ENCODE results near the gene MROH2A.

- no peak for TF ChIP-seq CTCF (tag by site-specific recombination; IDR thresholded peaks at IDR 0.05)
- no peak for TF ChIP-seq ZSCAN30 (tag by site-specific recombination; IDR thresholded peaks at IDR 0.05)
- TF ChIP-seq ZNF654 (tag by site-specific recombination; IDR thresholded peaks at IDR 0.05; ENCODE audit: low read depth) = no peak
- no peak for TF ChIP-seq ZNF394 (tag by site-specific recombination; IDR thresholded peaks at IDR 0.05; ENCODE audit: borderline replicate concordance)
- no peak for TF ChIP-seq ZNF274 (IDR thresholded peaks at IDR 0.05; ENCODE audit: low read length)
- TF ChIP-seq ZNF274 (tag by site-specific recombination; IDR thresholded peaks at IDR 0.05; ENCODE audit: borderline replicate concordance) = no peak
- TF ChIP-seq ZSCAN5A (tag by site-specific recombination; IDR thresholded peaks at IDR 0.05) = no peak
- no peak for TF ChIP-seq ZNF23 (tag by site-specific recombination; IDR thresholded peaks at IDR 0.05; ENCODE audit: borderline replicate concordance)
- TF ChIP-seq REST (tag by site-specific recombination; IDR thresholded peaks at IDR 0.05) = no peak
- TF ChIP-seq HOXA7 (CRISPR knock-in tag; IDR thresholded peaks at IDR 0.05; ENCODE audit: borderline replicate concordance) = no peak
- TF ChIP-seq ZSCAN18 (tag by site-specific recombination; IDR thresholded peaks at IDR 0.05) = no peak
- no peak for TF ChIP-seq ATF2 (tag by site-specific recombination; IDR thresholded peaks at IDR 0.05; ENCODE audit: low read depth)
- no peak for TF ChIP-seq SETDB1 (IDR thresholded peaks at IDR 0.05; ENCODE audit: insufficient read length, low read length)
These were observed 38.6 kb downstream of the MROH2A start for GRCh38 chr2:233816771-233817170.

Measured in HEK293 (cell line).